GM10847 (cell line): Measurements from ENCODE around the gene NDUFAF8.

Source experiments
- POLR2A ChIP-seq: IDR thresholded peaks from 2 replicates; pipeline ENCODE4 v1.6.1; 2011; ENCODE audit not compliant: insufficient read length; ENCODE audit errors: extremely low read depth

Gene NDUFAF8

DNA sequence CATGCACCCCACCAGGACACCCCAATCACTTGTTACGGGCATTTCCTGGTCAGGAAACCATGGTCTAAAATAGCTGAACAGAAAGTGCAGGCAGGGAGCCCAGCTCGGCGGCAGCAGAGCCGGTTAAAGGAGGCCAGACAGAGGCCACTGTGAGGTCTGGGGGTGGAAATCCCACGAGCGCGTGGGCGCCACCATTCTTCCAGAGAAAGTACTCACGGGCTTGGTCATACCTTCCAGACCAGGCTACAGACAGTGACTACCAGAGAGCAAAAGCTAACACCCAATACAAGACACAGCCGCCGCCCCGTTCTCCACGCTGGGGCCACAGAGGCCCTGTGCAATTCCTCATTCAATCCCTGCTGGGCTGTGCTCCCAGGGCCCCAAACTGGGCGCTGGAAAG, 28.2 kb upstream of the NDUFAF8 start:
- TF ChIP-seq POLR2A = no peak

DNA sequence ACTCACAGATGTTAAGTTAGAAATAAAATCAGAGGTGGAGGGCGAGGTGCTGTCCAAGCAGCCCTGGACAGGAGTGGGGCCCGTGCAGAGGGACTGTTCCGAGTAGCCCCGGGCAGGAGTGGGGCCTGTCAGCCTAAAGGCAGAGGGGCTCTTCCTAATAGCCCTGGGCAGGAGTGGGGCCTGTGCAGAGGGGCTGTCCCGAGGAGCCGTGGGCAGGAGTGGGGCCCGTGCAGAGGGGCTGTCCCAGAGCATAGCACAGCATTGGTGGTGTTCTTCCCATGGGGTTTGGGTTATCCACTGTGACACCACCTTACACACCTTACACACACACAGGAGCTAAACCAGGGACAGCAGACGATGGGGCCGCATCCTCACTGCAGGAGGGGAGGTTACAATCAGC, 26.8 kb upstream of the NDUFAF8 start:
- TF ChIP-seq POLR2A = no peak

DNA sequence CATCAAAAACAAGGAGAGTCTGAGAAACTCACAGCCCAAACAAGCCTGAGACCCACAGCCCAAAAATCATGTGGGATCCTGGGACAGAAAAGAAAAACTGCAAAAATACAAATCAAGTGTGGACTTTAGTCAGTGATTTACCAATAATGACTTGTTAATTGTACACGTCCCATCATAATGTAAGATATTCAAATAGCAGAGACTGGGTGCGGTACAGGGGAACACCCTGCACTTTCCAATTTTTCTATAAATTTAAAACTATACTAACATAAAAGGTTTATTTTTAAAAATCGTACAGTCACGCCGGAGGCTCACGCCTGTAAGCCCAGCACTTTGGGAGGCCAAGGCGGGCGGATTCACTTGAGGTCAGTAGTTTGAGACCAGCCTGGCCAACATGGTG, 25.1 kb upstream of the NDUFAF8 start:
- TF ChIP-seq POLR2A = no peak

DNA sequence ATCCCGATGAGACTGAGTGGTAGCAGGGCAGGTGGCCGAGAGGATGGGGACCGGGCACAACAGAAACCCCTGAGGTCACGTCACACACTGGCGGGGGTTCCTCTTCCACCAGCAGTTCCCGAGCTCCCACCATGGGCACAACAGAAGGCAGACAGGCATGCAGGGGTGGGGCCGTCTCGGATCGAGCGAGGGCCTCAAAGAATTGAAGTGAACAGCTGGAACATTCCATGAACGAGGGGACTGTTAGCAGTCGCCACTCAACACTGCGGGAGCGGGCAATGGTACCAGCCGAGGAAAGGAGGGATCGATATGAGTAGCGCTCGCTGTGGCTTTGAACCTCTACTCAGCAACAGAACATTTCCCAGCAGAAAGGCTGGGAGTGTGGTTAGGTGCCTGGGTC, 21.6 kb upstream of the NDUFAF8 start:
- no peak for TF ChIP-seq POLR2A

DNA sequence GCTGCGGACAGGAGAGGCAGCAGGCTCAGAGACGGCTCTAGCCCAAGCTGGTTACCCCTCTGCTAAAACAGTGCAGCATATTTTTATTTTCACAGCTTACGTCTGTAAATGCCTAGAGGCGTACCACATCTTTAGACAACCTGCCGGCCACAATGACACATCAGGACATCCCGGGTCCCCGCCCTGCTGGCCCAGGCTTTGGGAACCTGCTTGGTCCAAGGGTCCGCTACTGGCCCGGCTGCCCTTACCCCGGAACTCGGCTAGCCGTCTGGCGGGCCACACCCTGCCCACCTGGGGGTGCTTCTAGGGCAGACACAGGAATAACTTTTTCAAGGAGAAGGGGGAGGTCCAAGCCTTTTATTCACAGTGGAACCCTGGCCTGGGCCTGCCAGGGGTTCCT, 20.7 kb upstream of the NDUFAF8 start:
- TF ChIP-seq POLR2A = no peak

DNA sequence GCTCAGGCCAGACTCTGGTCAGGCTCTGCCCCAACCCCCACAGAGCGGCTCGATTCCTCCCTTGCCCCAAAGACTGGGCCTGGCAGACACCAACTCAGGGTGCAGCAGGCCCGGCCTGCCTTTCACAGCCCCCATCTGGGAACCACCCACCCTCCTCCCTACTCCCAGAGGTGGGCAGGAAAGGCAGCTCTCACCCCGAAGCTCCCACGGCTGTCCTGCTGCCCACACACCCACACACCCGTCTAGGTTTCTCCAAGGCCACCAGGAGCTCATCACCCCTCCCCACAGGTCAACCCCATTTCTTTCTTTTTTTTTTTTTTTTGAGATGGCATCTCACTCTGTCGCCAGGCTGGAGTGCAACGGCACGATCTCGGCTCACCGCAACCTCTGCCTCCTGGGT, 20.1 kb upstream of the NDUFAF8 start:
- TF ChIP-seq POLR2A = no peak

DNA sequence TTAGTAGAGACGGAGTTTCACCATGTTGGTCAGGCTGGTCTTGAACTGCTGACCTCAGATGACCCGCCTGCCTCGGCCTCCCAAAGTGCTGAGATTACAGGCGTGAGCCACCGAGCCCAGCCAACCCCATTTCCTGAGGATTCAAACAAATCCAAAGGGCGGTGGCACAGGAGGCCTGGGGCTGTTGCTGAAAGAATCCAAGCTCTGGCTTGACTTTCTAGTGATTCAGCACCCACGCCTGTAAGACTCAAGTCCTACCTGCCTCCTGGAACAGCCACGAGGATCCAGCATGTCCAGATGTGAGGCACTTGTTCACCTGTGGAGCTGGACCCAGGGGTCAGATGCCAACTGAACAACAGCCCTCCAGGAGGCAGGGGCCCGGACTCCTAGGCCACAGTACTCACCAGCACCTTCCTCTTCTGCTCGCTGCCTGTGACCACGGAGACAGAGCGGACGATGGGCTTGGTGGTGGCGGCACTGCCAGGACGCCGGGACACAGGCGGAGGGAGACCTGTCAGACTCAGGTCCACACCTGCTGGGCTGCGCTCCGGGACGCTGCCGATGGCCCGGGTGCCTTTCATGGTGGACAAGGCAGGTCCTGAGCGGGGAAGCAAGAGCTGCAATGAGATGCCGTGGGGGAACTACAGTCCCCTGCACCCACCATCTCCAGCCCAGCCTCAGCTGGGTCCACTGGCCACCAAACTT, 19.5 kb upstream of the NDUFAF8 start:
- TF ChIP-seq POLR2A = no peak

DNA sequence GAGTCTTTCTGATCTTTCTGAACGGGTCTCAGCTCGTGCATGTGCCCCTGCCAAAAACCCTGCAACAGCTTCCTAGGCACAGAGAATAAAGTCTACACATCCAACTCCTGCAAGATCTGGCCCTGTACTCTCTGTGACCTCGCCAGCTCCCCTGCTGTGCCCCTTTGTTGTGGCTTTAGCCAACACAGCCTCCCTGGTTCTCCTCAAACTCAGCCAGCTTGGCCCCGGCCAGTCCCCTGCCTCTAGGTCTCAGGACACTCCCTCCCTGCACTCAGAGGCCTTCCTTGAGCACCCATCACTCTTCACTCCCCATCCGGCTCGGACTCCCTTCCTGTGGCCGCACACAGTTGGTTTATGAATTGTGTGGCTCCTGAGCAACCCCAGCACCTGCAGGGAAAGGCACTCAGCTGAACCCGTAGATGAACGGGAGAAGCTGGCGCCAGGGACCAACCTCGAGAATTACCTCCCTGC, 17.7 kb upstream of the NDUFAF8 start:
- TF ChIP-seq POLR2A = no peak

DNA sequence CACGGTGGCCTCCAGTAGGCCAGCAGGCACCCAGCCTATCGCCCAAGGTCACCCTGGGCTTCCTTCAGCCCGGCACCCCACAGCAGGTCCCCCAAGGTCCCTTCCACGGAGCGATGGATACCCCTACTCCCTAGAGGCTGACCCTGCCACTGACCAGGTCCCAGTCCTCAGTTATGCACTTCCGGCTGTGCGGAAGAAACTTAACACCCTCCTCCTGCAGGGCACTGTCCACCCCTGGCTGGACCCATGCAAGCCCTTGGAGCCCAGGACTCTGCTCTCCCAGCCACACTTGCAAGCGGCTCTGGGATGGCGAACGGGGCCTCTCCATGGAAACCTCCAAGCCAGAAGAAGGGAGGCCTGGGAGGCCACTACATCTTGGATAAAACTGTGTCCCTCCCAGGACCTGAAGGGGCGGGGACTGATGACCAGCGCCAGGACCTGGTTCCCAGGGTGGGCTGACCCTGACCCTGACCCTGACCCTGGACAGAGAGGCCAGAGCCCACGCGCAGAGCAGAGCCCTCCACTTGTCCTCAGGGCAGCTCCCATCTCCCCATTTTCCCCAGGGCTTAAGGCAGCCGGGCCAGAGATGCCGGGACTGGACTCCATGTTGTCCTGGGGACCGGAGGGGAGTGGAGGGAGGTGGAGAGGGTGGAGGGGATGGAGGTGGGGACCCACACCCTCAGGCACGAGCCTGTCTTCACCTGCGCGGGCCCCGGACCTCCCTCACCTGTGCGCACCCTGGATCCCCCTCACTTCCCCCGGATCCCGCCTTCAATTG, 17.1 kb upstream of the NDUFAF8 start:
- no peak for TF ChIP-seq POLR2A

DNA sequence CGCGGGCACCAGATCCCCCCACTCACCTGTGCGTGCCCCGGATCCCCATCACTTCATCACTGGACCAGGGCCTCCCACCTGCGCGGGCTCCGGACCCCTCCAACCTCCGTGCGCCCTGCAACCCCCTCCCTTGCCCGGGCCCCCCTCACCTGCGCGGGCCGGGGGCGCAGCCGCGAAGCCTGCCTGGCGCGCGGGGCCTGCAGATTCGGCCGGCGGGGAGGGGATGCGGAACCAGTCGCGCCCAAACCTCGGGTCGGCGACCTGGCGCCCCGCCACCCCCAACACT, 16.6 kb upstream of the NDUFAF8 start:
- no peak for TF ChIP-seq POLR2A

DNA sequence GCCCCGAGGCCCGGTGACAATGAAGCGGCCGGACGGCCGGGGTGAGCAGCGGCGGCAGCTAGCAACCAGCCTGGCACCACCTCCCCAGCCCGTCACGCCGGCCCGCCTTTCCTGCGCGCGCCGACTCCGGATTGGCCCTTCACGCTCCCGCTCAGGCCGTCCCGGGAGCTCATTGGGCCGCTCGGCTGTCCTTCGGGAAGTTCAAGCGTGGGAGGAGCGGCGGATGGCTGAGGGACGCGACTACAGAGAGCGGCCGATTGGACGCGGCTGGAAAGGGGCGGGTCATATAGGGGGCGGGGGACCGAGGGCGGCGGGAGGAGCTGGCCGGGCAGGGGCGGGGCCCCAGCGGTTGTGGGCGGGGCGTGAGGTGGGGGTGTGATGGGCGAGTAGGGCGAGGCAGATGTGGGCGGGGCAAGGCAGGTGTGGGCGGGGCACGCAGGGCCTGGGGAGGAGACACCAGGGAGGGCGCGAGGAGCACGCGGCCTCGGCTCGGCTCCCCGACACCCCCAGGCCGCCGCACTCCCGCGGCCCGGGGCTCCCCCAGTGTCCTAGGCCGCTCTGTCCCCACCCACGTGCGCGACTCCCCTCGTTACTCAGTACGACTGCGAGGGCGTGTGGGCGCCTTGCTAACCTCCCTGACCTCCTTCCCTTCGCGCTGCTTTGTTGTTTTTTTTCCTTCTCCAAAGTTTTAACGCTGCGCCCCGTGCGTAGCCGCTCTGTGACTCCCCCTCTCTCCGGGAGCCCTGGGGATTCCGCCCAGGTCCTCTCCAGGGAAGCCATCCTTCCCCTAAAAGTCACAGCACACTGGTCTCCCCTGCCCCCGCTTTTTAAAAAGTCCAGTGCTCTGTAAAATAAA, 16.0 kb upstream of the NDUFAF8 start, which contains the start of gene CEP131:
CEP131 (minus strand) TSS at position 60 of the 856 bp plus-strand sequence. CDS start 2,909 bp downstream, outside the sequence.
- peak; percentile 36 for TF ChIP-seq POLR2A

DNA sequence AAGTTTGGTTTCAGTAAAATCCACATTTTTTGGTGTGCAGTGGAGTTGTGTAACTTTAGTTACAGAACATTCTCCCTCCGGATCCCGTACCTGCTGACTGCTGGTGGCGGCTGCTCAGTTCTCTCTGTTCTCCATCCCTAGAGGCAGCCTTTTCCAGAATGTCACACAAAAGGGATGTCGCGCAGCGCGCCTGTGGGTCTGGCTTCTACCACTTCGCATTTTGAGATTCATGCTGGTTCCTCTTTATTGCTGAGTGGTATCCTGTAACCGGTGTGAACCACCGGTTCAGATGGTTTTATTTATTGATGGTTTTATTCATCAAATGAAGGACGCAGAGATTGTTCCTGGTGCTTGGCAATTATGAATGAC, 15.4 kb upstream of the NDUFAF8 start:
- no peak for TF ChIP-seq POLR2A

DNA sequence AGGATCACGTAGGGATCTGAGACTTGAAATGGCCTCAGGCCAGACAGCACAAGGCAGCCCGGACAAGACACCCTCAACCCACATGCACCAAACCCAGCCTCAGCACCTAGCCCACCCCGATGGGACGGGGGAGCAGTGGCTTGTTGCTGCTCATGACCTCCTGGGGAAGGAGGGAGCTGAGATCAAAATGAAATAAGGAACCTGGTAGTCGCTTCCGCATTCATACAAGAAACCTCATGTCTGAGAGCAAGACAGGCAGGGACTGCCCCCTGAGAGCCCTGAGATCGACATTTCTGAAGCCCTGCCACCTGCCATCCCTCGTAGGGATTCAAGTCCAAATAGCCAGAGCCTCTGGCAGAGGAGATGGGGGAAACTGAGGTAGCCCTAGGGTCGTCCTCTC, 10.7 kb upstream of the NDUFAF8 start:
- no peak for TF ChIP-seq POLR2A

DNA sequence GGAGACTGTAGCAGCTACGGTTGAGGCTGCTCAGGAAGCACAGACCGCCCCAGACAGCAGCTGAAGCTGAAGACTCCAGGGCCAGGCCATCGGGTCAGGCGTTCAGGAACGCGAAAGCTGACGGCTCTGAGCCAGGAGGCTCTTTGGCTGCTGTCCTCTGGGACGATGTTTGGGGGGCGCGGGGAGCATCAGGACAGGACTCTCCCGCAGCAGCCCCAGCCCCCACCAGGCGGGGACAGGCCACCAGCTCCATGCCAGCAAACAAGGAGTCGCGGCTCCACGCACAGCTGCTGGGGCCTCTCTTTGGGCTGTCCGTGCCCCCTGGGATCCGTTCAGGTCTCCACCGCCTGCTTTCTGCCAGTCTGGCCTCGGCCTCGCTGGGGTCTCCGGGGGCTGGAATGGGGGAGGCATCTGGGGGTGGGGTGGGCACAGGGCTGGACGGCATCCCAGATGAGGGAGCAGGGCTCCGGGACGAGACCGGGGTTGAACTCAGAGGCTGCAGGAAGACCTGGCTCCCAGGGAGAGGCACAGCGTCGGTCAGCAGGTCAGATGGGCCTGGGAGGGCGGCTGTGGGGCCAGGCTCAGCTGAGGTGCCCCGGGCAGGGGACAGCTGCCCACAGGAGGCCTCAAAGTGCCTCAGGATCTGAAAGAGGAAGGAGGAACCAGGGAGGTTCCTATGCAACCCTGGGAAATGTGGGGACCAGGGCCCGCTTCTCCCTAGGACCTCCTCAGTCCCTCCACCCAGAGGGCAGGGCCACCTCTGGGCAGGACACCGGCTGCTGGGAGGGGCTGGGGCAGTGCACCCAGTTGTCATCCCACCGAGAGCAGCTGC, 10.1 kb upstream of the NDUFAF8 start:
- TF ChIP-seq POLR2A = no peak

DNA sequence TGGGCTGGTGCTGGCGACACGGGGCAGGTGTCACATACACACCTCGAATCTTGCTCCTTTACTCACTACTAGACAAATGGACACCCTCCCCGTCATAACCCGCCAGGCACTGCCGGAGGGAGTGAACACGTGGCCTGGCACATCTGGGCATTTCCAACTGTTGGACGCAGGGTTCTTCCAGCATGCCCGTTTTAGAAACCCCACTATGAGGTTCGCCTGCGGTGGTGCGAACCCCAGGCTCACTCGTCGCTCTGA, 9.5 kb upstream of the NDUFAF8 start:
- no peak for TF ChIP-seq POLR2A
